T-helper 17 cell (primary cell): ENCODE results near the gene ZNF454. TPM values are rescaled to one million over a fixed set of nuclear protein-coding genes. Genes with fewer than 3 reads are reported as not detected.
A peak's percentile ranks its signal among the peaks of the same experiment; 100 is the strongest.

Experiments used
- ATAC-seq: fragments of 150-1000 bp; cut with Tn5 transposase; 2 replicates; pipeline ENCODE4 v1.10.0; 2021; ENCODE audit warnings: mild to moderate bottlenecking, moderate library complexity
- DNase-seq, 3 donors: peaks; one replicate each; pipeline versions ENCODE4 v3.0.0 to v3.0.0-alpha.2; 2020 to 2021
- H3K9me3 ChIP-seq: one replicate; pipeline ENCODE4 v1.7.0; 2013; ENCODE audit warnings: low read length, mild to moderate bottlenecking; ENCODE audit not compliant: control insufficient read depth, poor library complexity, severe bottlenecking
- H3K27ac Mint-ChIP-seq: one replicate; pipeline ENCODE4 v1.8.0; 2022; ENCODE audit warnings: mild to moderate bottlenecking, moderate library complexity, mixed read lengths
- H3K27me3 Mint-ChIP-seq: one replicate; pipeline ENCODE4 v1.8.0; 2022; ENCODE audit warnings: mixed read lengths
- H3K36me3 Mint-ChIP-seq: one replicate; pipeline ENCODE4 v1.8.0; 2022; ENCODE audit warnings: low read depth, mixed read lengths
- H3K4me1 Mint-ChIP-seq: one replicate; pipeline ENCODE4 v1.8.0; 2022; ENCODE audit warnings: mild to moderate bottlenecking, mixed read lengths
- H3K4me3 Mint-ChIP-seq: one replicate; pipeline ENCODE4 v1.8.0; 2022; ENCODE audit warnings: mild to moderate bottlenecking, moderate library complexity, mixed read lengths
- total RNA-seq, 4 donors: library from RNA in 2 of 4; stranded (reverse) in 2 of 4; gene quantifications; one replicate each; pipeline ENCODE4 v1.2.3 and lab custom pipeline; 2022 to 2026

Gene ZNF454
- total RNA-seq, 2 donors from 2014 or later = not detected

DNA sequence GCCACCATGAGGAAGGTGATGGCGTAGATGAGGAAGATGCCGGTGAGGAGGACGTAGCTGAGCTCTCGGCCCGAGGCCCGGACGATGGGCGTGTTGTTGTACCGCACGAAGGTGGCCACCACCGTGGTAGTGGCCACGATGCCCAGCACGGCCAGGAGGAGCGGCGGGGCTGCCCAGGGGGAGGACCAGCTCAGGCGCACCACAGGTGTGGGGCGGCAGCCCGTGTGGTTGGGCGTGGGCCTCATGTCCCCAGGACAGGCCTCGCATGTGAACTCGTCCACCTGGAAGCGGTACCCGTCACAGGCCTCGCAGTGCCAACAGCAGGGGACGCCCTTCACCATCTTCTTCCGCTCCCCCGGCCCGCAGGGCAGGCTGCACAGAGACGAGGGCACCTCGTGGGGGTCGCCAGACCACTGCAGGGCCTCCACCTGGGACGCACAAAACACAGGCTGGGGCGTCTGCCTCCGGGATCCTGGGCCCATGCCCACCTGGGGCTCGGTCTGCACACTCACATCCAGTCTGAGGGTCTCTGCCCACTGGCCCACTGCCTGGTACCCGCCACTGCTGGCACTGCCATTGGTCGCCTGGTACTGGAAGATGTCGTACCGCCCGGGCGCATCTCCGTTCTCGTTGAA, 45.4 kb downstream of the ZNF454 start:
- no peaks in the 10 kb centered on the region for H3K27me3 Mint-ChIP-seq
- no peak for DNase-seq
- no peaks in the 10 kb centered on the region for H3K9me3 ChIP-seq

DNA sequence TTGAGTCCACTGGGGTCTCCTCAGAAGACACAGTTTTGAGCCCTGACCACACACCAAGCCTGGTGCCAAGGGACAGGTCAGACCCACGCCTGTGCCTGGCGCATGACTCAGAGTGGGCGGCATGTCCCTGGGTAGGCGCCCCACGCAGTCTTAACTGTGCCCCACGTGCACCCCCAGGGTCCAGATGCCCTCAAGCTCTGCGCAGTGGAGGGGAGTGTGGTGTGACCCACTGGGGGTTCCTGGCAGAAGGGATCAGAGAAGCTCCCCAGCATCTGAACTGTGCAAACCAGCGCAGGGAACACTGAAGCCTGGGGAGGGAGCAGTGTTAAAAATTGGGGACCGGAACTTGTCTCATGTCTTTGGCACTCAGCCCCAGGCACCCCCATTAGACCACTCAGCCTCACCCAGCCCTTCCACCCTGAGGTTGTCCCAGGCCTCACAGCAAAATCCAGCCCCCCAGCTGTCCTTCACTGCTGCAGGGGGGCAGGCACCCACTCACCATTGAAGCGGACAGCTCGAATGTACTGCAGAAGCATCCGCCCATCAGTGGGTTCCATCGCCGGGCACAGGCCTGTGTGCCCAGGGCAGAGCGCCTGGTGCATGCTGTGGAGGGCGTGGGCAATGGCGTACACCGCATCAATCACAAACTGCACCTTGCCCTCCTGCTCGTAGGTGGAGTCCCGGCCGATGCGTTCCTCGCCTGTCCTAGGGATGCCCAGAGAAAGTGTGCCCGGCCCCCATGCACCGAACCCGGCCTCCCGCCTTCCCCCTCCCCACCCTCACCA, 47.6 kb downstream of the ZNF454 start:
- H3K4me3 Mint-ChIP-seq = no peak overlapping the region
- no peak for ATAC-seq
- no peak overlapping the region for H3K27ac Mint-ChIP-seq
- no peaks in the 10 kb centered on the region for H3K9me3 ChIP-seq
- DNase-seq = no peak
- H3K27me3 Mint-ChIP-seq = peaks cover 10% of the 10 kb centered on the region
- no peaks in the 10 kb centered on the region for H3K4me1 Mint-ChIP-seq
- no peaks in the 10 kb centered on the region for H3K36me3 Mint-ChIP-seq

More for the DNA sequence above, 45.4 kb downstream of the ZNF454 start:
- Mint-ChIP-seq H3K27ac (no peak overlapping the region), H3K36me3 (no peaks in the 10 kb centered on the region), H3K4me1 (no peaks in the 10 kb centered on the region), H3K4me3 (no peak overlapping the region)
- ATAC-seq = no peak

DNA sequence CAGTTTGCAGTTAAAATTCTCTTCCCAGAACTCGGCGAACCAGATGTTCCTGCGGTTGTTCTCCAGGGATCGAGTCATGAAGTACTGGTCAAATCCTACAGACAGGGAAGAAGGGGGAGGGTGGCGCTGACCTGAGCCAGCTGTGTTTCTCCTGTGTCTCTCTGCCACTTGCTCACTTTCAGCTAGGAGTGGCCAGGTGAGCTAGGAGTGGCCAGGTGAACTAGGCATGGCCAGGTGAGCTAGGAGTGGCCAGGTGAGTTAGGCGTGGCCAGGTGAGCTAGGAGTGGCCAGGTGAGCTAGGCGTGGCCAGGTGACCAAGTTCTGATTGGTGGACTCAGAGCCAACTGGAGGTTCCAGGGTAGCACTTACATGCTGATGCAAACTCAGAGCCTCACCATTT, 48.3 kb downstream of the ZNF454 start:
- H3K4me3 Mint-ChIP-seq = no peak overlapping the region
- H3K27me3 Mint-ChIP-seq = peaks cover 12% of the 10 kb centered on the region
- no peaks in the 10 kb centered on the region for H3K9me3 ChIP-seq
- no peaks in the 10 kb centered on the region for H3K4me1 Mint-ChIP-seq
- ATAC-seq (no peak), DNase-seq (no peak)
- no peaks in the 10 kb centered on the region for H3K36me3 Mint-ChIP-seq
- no peak overlapping the region for H3K27ac Mint-ChIP-seq

DNA sequence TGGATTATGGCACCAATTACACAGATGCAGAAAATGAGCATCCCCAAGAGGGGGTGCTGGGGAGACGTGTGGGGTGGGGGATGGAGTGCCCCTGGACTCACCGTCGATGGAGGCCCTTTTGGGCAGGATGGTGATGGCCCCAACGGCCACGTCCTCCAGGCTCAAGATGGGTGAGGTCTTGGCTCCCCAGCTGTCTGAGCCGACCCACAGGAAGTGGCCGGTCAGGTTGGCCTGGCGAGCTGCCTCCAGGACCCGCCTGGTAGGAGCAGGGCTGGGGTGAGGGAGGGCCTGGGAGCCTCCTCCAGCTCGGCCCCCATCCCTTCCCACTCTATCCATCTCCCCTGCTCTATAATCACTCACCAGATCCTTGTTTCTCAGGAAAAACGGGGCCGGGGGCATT, 49.5 kb downstream of the ZNF454 start:
- Mint-ChIP-seq H3K27me3 (peaks cover 16% of the 10 kb centered on the region), H3K4me3 (no peak overlapping the region), H3K4me1 (peaks cover 2% of the 10 kb centered on the region), H3K27ac (no peak overlapping the region), H3K36me3 (no peaks in the 10 kb centered on the region)
- no peak for DNase-seq
- no peak for ATAC-seq
- H3K9me3 ChIP-seq = no peaks in the 10 kb centered on the region

DNA sequence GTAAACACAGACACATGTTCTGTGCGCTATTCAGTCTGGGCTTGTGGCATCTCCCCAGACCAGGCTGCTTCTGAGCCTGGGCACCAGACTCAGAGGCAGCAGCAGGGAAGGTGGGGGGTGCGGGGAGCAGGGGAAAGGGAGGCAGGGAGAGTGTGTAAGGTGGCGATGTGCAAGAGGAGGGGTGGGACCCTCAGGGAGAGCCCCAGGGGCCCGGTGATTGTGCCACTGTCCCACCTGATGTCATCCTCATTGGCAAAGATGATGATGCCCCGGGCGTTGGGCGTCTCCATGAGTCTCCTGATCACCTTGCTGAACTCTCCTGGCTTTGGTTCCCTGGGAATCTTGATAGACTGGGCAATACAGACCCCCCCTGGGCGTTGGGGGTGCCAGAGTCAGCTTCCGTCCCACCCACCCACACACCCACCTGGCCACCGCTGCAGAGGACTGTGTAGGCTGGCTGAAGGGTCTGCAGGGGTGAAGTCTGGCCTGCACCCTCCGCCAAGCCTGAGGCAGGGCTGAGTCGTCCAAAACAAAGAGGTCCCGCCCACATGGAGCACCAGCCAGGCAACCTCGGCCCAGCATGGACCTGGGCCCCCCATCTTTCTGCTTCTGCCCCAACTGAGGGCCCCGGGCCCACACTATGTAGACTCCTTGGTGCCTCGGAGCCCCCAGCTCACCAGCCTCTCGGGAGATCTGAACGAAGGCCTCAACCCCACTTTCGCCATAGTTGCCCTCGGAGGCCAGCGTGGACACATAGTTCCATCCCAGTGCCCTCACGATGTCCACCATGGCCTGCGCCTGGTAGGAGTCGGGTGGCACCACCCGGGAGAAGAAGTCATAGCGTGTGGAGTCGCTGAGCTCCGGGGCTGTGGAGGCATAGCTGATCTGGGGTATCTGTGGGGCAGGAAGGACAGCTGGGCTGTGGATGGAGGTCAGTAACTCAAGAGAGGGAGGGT, 50.5 kb downstream of the ZNF454 start:
- no peak for ATAC-seq
- peaks cover 2% of the 10 kb centered on the region for H3K4me1 Mint-ChIP-seq
- no peak overlapping the region for H3K4me3 Mint-ChIP-seq
- no peak for DNase-seq
- no peaks in the 10 kb centered on the region for H3K9me3 ChIP-seq
- no peak overlapping the region for H3K27ac Mint-ChIP-seq
- peaks cover 23% of the 10 kb centered on the region for H3K27me3 Mint-ChIP-seq
- no peaks in the 10 kb centered on the region for H3K36me3 Mint-ChIP-seq

- H3K27ac Mint-ChIP-seq = no peak overlapping the region
- no peaks in the 10 kb centered on the region for H3K36me3 Mint-ChIP-seq
- no peak overlapping the region for H3K4me3 Mint-ChIP-seq
- peaks cover 2% of the 10 kb centered on the region for H3K4me1 Mint-ChIP-seq
- no peak for ATAC-seq
- H3K27me3 Mint-ChIP-seq = peaks cover 27% of the 10 kb centered on the region
- no peak for DNase-seq
- no peaks in the 10 kb centered on the region for H3K9me3 ChIP-seq
These were observed 51.4 kb downstream of the ZNF454 start for GRCh38 chr5:178992291-178992895.

GRCh38 chr5:178993236-178993765, 52.3 kb downstream of the ZNF454 start:
- Mint-ChIP-seq H3K4me1 (peaks cover 2% of the 10 kb centered on the region), H3K27ac (no peak overlapping the region), H3K27me3 (peaks cover 27% of the 10 kb centered on the region), H3K36me3 (no peaks in the 10 kb centered on the region), H3K4me3 (no peak overlapping the region)
- ATAC-seq (no peak), DNase-seq (no peak)
- no peaks in the 10 kb centered on the region for H3K9me3 ChIP-seq

DNA sequence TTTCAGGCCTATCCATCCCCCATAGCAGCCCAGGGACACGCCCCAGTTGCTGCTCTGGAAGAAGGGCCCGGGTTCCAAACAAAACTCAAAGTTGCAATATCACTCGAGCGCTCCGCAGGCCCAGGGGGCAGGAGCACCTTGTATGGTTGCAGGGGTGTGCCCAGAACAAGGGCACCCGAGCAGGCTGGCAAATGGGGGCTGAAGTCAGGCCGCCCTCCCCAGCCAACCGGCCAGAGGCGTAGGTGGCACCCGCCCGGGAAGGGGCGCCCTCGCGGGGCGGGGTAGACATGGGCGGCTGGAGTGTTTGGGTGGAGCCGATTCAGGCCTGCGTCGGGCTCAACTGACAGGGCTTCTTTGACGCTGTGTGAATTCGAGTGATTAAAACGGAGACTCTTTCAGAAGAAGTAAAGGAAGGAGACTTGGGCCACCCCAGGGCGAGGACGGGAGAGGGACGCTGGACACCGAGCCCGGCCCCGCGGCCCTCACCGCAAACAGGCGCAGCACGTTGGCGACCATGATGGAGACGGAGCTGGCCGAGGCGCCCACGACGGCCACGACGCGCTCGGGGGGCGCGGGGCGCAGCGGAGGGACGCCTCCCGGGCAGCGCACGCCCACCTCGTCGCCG, 53.1 kb downstream of the ZNF454 start:
- Mint-ChIP-seq H3K27ac (no peak overlapping the region), H3K27me3 (peaks cover 27% of the 10 kb centered on the region), H3K36me3 (no peaks in the 10 kb centered on the region), H3K4me3 (no peak overlapping the region), H3K4me1 (peaks cover 2% of the 10 kb centered on the region)
- no peaks in the 10 kb centered on the region for H3K9me3 ChIP-seq
- ATAC-seq (no peak), DNase-seq (no peak)

GRCh38 chr5:178994580-178995340, 53.8 kb downstream of the ZNF454 start, which contains the start of gene GRM6:
Gene GRM6, minus strand, starts transcription at chr5:178995320. Its CDS starts 376 bp downstream, at chr5:178994944.
- Mint-ChIP-seq H3K27me3 (peaks cover 27% of the 10 kb centered on the region), H3K27ac (no peak within 1 kb of the TSS), H3K4me1 (peaks cover 2% of the 10 kb centered on the region), H3K36me3 (no peaks in the 10 kb centered on the region), H3K4me3 (peak within 1 kb of the TSS; percentile 45)
- no peak for DNase-seq
- H3K9me3 ChIP-seq = no peaks in the 10 kb centered on the region
- ATAC-seq = no peak

DNA sequence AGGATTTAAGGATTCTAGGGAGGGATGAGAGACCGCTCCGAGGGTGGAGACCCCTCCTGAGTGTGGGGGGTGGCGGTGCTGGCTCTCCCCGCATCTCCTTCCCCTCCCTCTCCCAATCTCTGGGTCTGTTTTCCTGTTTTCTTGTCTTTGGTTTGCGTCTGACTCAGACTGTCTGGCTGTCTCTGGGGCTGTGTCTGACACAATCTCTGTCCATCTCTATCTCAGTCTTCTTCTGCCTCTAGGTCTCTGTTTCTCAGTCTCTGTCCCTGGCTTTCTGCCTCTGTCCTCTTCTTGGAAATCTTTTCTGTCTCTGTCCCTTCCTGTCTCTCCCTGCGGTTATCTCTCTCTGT, 54.3 kb downstream of the ZNF454 start:
- Mint-ChIP-seq H3K4me3 (no peak overlapping the region), H3K4me1 (peaks cover 2% of the 10 kb centered on the region), H3K27ac (no peak overlapping the region), H3K36me3 (no peaks in the 10 kb centered on the region), H3K27me3 (peaks cover 27% of the 10 kb centered on the region)
- DNase-seq = no peak
- ATAC-seq = no peak
- H3K9me3 ChIP-seq = no peaks in the 10 kb centered on the region

GRCh38 chr5:178996156-178996555, 55.2 kb downstream of the ZNF454 start:
- Mint-ChIP-seq H3K36me3 (no peaks in the 10 kb centered on the region), H3K4me1 (peaks cover 2% of the 10 kb centered on the region), H3K4me3 (peak overlapping the region; percentile 45), H3K27me3 (peaks cover 27% of the 10 kb centered on the region), H3K27ac (no peak overlapping the region)
- DNase-seq = no peak
- ATAC-seq = no peak
- no peaks in the 10 kb centered on the region for H3K9me3 ChIP-seq

- DNase-seq (no peak), ATAC-seq (no peak)
- H3K36me3 Mint-ChIP-seq = no peaks in the 10 kb centered on the region
- H3K4me3 Mint-ChIP-seq = no peak overlapping the region
- H3K27ac Mint-ChIP-seq = no peak overlapping the region
- peaks cover 2% of the 10 kb centered on the region for H3K4me1 Mint-ChIP-seq
- H3K27me3 Mint-ChIP-seq = peaks cover 27% of the 10 kb centered on the region
- no peaks in the 10 kb centered on the region for H3K9me3 ChIP-seq
These were observed 56.2 kb downstream of the ZNF454 start for GRCh38 chr5:178997191-178997590.
